SK-N-SH (cell line): ENCODE measurements around the gene LPAR1. TPM values are rescaled to one million over a fixed set of nuclear protein-coding genes. Genes with fewer than 3 reads are reported as not detected.

ENCODE experiments used
- CTCF ChIA-PET: fragments of 300-600, 350-600 bp; formaldehyde crosslinking; extraction: SDS; loops from one replicate; lab custom pipeline; 2021; lab: Yijun Ruan, JAX
- POLR2A ChIA-PET: fragments of 350-600 bp; sonication (Branson Sonifier 250); formaldehyde crosslinking; extraction: SDS; loops from one replicate; lab custom pipeline; 2020; ENCODE audit warnings: antibody characterized with exemption, inconsistent platforms; lab: Yijun Ruan, JAX
- DNase-seq: peaks from one replicate; pipeline ENCODE4 v3.0.0; 2012
- H2AFZ ChIP-seq: fragments of 200-600 bp; sonication (generic); 2 replicates; pipeline ENCODE4 v1.8.1; 2016; ENCODE audit warnings: antibody characterized with exemption, mild to moderate bottlenecking, low read depth
- H3F3A ChIP-seq: fragments of 200-600 bp; sonication (generic); replicated peaks from 2 replicates; pipeline ENCODE3; 2016; ENCODE audit warnings: antibody characterized with exemption, mild to moderate bottlenecking; ENCODE audit not compliant: insufficient read depth
- H3K27ac ChIP-seq, 2 experiments: fragments of 200-500 bp in 1 of 2; fragments of 200-600 bp in 1 of 2; sonication (Bioruptor generic) in 1 of 2; sonication (generic), shearing (Covaris generic) in 1 of 2; 2 replicates each; pipeline versions ENCODE4 v1.5.1 to v1.6.1; 2014 to 2016; ENCODE audit warnings: low read depth in 2 of 2, inconsistent platforms in 1 of 2, low read length in 1 of 2, mild to moderate bottlenecking in 1 of 2, mixed read lengths in 1 of 2
- H3K27me3 ChIP-seq: fragments of 200-600 bp; sonication (generic), shearing (Covaris generic); 2 replicates; pipeline ENCODE4 v1.6.1; 2016; ENCODE audit warnings: mixed run types; ENCODE audit not compliant: insufficient read depth
- H3K36me3 ChIP-seq, 2 experiments: fragments of 200-500 bp in 1 of 2; fragments of 200-600 bp in 1 of 2; sonication (Bioruptor generic) in 1 of 2; sonication (generic) in 1 of 2; replicated peaks in 1 of 2; 2 replicates each; pipeline versions ENCODE3 to v1.5.1; 2014 to 2016; ENCODE audit warnings: low read length in 1 of 2, mild to moderate bottlenecking in 1 of 2; ENCODE audit not compliant: insufficient read depth in 2 of 2, control insufficient read depth in 1 of 2
- H3K4me1 ChIP-seq, 2 experiments: fragments of 200-500 bp in 1 of 2; fragments of 200-600 bp in 1 of 2; sonication (Bioruptor generic) in 1 of 2; sonication (generic), shearing (Covaris generic) in 1 of 2; 2 replicates each; pipeline versions ENCODE4 v1.5.1 to v1.6.1; 2014 to 2016; ENCODE audit warnings: low read depth in 1 of 2, low read length in 1 of 2, mixed run types in 1 of 2; ENCODE audit not compliant: insufficient read depth in 2 of 2, control insufficient read depth in 1 of 2
- H3K4me2 ChIP-seq: fragments of 200-600 bp; sonication (generic), shearing (Covaris generic); 2 replicates; pipeline ENCODE4 v1.6.1; 2017; ENCODE audit warnings: mixed run types
- H3K4me3 ChIP-seq, 2 experiments: fragments of 200-500 bp in 1 of 2; fragments of 200-600 bp in 1 of 2; sonication (Bioruptor generic) in 1 of 2; sonication (generic), shearing (Covaris generic) in 1 of 2; 2 replicates each; pipeline versions ENCODE4 v1.5.1 to v1.8.1; 2014 to 2016; ENCODE audit warnings: low read depth in 2 of 2, inconsistent platforms in 1 of 2, low read length in 1 of 2, mild to moderate bottlenecking in 1 of 2, mixed read lengths in 1 of 2, moderate library complexity in 1 of 2
- H3K79me2 ChIP-seq: fragments of 200-600 bp; sonication (generic); 2 replicates; pipeline ENCODE4 v1.8.1; 2017; ENCODE audit warnings: mild to moderate bottlenecking; ENCODE audit not compliant: insufficient read depth
- H3K9ac ChIP-seq: fragments of 200-600 bp; sonication (generic); 2 replicates; pipeline ENCODE4 v1.6.1; 2017; ENCODE audit warnings: mixed run types
- H3K9me2 ChIP-seq: fragments of 200-600 bp; sonication (generic); 2 replicates; pipeline ENCODE4 v1.6.1; 2017; ENCODE audit warnings: mixed run types
- H3K9me3 ChIP-seq: fragments of 200-600 bp; sonication (generic); 2 replicates; pipeline ENCODE4 v1.6.1; 2017; ENCODE audit warnings: mixed run types, mild to moderate bottlenecking, moderate library complexity
- H4K20me1 ChIP-seq: fragments of 200-600 bp; sonication (generic); 2 replicates; pipeline ENCODE4 v1.6.1; 2017; ENCODE audit warnings: mild to moderate bottlenecking, mixed run types; ENCODE audit not compliant: insufficient read depth
- ELF1 ChIP-seq: IDR thresholded peaks from 2 replicates; pipeline ENCODE4 v1.4.0; 2012
- EZH2phosphoT487 ChIP-seq: fragments of 200-600 bp; sonication (generic); IDR thresholded peaks from 2 replicates; pipeline ENCODE4 v1.6.1; 2017; ENCODE audit warnings: low read depth, mixed run types, mild to moderate bottlenecking, antibody characterized with exemption, moderate library complexity, borderline replicate concordance
- FOSL2 ChIP-seq: IDR thresholded peaks from 2 replicates; pipeline ENCODE4 v1.4.0; 2012; ENCODE audit warnings: low read depth, mild to moderate bottlenecking, moderate library complexity, borderline replicate concordance
- FOXJ3 ChIP-seq: sonication (generic); formaldehyde crosslinking; IDR thresholded peaks from 2 replicates; pipeline ENCODE4 v1.5.1; 2020; ENCODE audit warnings: mild to moderate bottlenecking, missing genetic modification reagents
- FOXM1 ChIP-seq: IDR thresholded peaks from 2 replicates; pipeline ENCODE4 v1.4.0; 2012; ENCODE audit warnings: low read depth, mild to moderate bottlenecking
- GABPA ChIP-seq: IDR thresholded peaks from 2 replicates; pipeline ENCODE4 v1.4.0; 2012; ENCODE audit warnings: low read depth, mild to moderate bottlenecking
- IRF3 ChIP-seq: fragments of 150-350 bp; IDR thresholded peaks from 2 replicates; pipeline ENCODE4 v1.6.1; 2016; ENCODE audit warnings: mild to moderate bottlenecking, low read depth, low read length
- JUND ChIP-seq: IDR thresholded peaks from 2 replicates; pipeline ENCODE4 v1.4.0; 2012
- MXI1 ChIP-seq: IDR thresholded peaks from 2 replicates; pipeline ENCODE4 v1.6.1; 2012; ENCODE audit warnings: mild to moderate bottlenecking, low read depth, low read length, improper control_type of control experiment
- NFIC ChIP-seq: IDR thresholded peaks from 2 replicates; pipeline ENCODE4 v1.4.0; 2012; ENCODE audit warnings: borderline replicate concordance
- NRF1 ChIP-seq: IDR thresholded peaks from 2 replicates; pipeline ENCODE4 v1.6.1; 2012; ENCODE audit warnings: low read depth, mild to moderate bottlenecking, low read length
- RAD21 ChIP-seq: IDR thresholded peaks from 2 replicates; pipeline ENCODE4 v1.6.1; 2012; ENCODE audit warnings: mild to moderate bottlenecking, low read length
- RXRA ChIP-seq: IDR thresholded peaks from 2 replicates; pipeline ENCODE4 v1.4.0; 2012; ENCODE audit warnings: low read depth, mild to moderate bottlenecking, borderline replicate concordance
- WGBS: methylation state at CpG from one replicate; pipeline ENCODE4 v1.1.6; 2017; ENCODE audit warnings: low lambda C conversion rate; 5-methylcytosine and 5-hydroxymethylcytosine counted together
- polyA plus RNA-seq, 3 experiments: library from polyadenylated mRNA; depleted of rRNA; stranded (reverse); fragments of >200 nt; gene quantifications; 2 replicates each; pipeline ENCODE4 v1.2.3, GENCODE V29; 2012
- TF ChIP-seq, protein P1 (sequence below): fragments of 200-600 bp; sonication (generic); IDR thresholded peaks from 2 replicates; pipeline ENCODE4 v1.6.1; 2017; ENCODE audit warnings: antibody characterized with exemption, mild to moderate bottlenecking, moderate library complexity
- TF ChIP-seq, protein P2 (sequence below): IDR thresholded peaks from 2 replicates; pipeline ENCODE4 v1.6.1; 2012; ENCODE audit warnings: mild to moderate bottlenecking, low read depth, low read length, moderate library complexity

LPAR1 gene
- polyA plus RNA-seq, 1 of the 3 experiments (the other 2 are of a cell fraction) = 9.4 TPM

GRCh38 chr9:111051400-111051799, 13.1 kb upstream of the LPAR1 start:
- H2AFZ ChIP-seq = no peak overlapping the region
- no peak overlapping the region for H3K9ac ChIP-seq
- H4K20me1 ChIP-seq = no peaks in the 10 kb centered on the region
- POLR2A ChIA-PET = no interaction called here
- H3K4me2 ChIP-seq = no peak overlapping the region
- no peaks in the 10 kb centered on the region for H3K79me2 ChIP-seq
- no peaks in the 10 kb centered on the region for H3K9me3 ChIP-seq
- WGBS = 49% methylated on average over 3 of the region's 3 CpGs
- no peaks in the 10 kb centered on the region for H3K36me3 ChIP-seq
- no peak overlapping the region for H3K27ac ChIP-seq
- no peaks in the 10 kb centered on the region for H3K9me2 ChIP-seq
- H3K4me1 ChIP-seq = peaks cover 0 to 3% of the 10 kb centered on the region in 2 experiments; a peak in 2 of 4 replicates
- no peaks in the 10 kb centered on the region for H3K27me3 ChIP-seq
- no peaks in the 10 kb centered on the region for H3F3A ChIP-seq
- CTCF ChIA-PET = interaction anchor here (1.1 kb wide), 1 partner anchor 225 kb away, joined by 3 read pairs; no protein-coding TSS in a partner anchor
- no peak overlapping the region for H3K4me3 ChIP-seq
- TF ChIP-seq, protein P1, sequence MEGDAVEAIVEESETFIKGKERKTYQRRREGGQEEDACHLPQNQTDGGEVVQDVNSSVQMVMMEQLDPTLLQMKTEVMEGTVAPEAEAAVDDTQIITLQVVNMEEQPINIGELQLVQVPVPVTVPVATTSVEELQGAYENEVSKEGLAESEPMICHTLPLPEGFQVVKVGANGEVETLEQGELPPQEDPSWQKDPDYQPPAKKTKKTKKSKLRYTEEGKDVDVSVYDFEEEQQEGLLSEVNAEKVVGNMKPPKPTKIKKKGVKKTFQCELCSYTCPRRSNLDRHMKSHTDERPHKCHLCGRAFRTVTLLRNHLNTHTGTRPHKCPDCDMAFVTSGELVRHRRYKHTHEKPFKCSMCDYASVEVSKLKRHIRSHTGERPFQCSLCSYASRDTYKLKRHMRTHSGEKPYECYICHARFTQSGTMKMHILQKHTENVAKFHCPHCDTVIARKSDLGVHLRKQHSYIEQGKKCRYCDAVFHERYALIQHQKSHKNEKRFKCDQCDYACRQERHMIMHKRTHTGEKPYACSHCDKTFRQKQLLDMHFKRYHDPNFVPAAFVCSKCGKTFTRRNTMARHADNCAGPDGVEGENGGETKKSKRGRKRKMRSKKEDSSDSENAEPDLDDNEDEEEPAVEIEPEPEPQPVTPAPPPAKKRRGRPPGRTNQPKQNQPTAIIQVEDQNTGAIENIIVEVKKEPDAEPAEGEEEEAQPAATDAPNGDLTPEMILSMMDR = no peak
- TF ChIP-seq NRF1 (no peak), RAD21 (no peak), ELF1 (no peak), IRF3 (no peak), JUND (no peak), NFIC (no peak), GABPA (no peak), FOSL2 (no peak), EZH2phosphoT487 (no peak), MXI1 (no peak), FOXJ3 (CRISPR knock-in tag) (no peak), RXRA (no peak), FOXM1 (no peak)
- TF ChIP-seq, protein P2, sequence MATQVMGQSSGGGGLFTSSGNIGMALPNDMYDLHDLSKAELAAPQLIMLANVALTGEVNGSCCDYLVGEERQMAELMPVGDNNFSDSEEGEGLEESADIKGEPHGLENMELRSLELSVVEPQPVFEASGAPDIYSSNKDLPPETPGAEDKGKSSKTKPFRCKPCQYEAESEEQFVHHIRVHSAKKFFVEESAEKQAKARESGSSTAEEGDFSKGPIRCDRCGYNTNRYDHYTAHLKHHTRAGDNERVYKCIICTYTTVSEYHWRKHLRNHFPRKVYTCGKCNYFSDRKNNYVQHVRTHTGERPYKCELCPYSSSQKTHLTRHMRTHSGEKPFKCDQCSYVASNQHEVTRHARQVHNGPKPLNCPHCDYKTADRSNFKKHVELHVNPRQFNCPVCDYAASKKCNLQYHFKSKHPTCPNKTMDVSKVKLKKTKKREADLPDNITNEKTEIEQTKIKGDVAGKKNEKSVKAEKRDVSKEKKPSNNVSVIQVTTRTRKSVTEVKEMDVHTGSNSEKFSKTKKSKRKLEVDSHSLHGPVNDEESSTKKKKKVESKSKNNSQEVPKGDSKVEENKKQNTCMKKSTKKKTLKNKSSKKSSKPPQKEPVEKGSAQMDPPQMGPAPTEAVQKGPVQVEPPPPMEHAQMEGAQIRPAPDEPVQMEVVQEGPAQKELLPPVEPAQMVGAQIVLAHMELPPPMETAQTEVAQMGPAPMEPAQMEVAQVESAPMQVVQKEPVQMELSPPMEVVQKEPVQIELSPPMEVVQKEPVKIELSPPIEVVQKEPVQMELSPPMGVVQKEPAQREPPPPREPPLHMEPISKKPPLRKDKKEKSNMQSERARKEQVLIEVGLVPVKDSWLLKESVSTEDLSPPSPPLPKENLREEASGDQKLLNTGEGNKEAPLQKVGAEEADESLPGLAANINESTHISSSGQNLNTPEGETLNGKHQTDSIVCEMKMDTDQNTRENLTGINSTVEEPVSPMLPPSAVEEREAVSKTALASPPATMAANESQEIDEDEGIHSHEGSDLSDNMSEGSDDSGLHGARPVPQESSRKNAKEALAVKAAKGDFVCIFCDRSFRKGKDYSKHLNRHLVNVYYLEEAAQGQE = no peak
- no peak for DNase-seq
